Activated CD8-positive, alpha-beta T cell treated with anti-CD3 and anti-CD28 coated beads for 36 hours (primary cell): ENCODE measurements around the gene ST3GAL4. TPM values are rescaled to one million over a fixed set of nuclear protein-coding genes. Genes with fewer than 3 reads are reported as not detected.
A peak's percentile ranks its signal among the peaks of the same experiment; 100 is the strongest.
"Not testable (repeated sequence)": the region's sequence is repeated elsewhere in the genome, so short reads cannot be mapped to it uniquely, and the experiment has no call there.

Source experiments
- ATAC-seq: fragments of 200-7000 bp; cut with Tn5 transposase; one replicate; pipeline ENCODE4 v1.10.0; 2021; ENCODE audit warnings: mild to moderate bottlenecking, moderate library complexity
- CTCF ChIA-PET: fragments of 350-600 bp; sonication (Branson Sonifier 250); formaldehyde crosslinking; loops from one replicate; lab custom pipeline; 2021; ENCODE audit warnings: antibody characterized with exemption; lab: Charles Lee
- POLR2A ChIA-PET: fragments of 350-600 bp; sonication (Branson Sonifier 250); formaldehyde crosslinking; loops from one replicate; lab custom pipeline; 2021; ENCODE audit warnings: antibody characterized with exemption; lab: Charles Lee
- DNase-seq: peaks from one replicate; pipeline ENCODE4 v3.0.0-alpha.2; 2020
- H3K27ac Mint-ChIP-seq: one replicate; pipeline ENCODE4 v1.8.0; 2021; ENCODE audit warnings: mild to moderate bottlenecking, mixed read lengths
- H3K27me3 Mint-ChIP-seq: one replicate; pipeline ENCODE4 v1.8.0; 2021; ENCODE audit warnings: mixed read lengths
- H3K36me3 Mint-ChIP-seq: one replicate; pipeline ENCODE4 v1.8.0; 2021; ENCODE audit warnings: low read depth, mixed read lengths
- H3K4me1 Mint-ChIP-seq: one replicate; pipeline ENCODE4 v1.8.0; 2021; ENCODE audit warnings: low read depth, mixed read lengths
- H3K4me3 Mint-ChIP-seq: one replicate; pipeline ENCODE4 v1.8.0; 2021; ENCODE audit warnings: mild to moderate bottlenecking, moderate library complexity, mixed read lengths
- H3K9me3 Mint-ChIP-seq: one replicate; pipeline ENCODE4 v1.8.0; 2021; ENCODE audit warnings: mixed read lengths
- intact Hi-C: fragments of 100-400 bp; cut with micrococcal nuclease; formaldehyde crosslinking; loops from one replicate; pipeline ENCODE4 v1.10.0; 2022
- total RNA-seq, 2 experiments: library from RNA; stranded (reverse); gene quantifications; one replicate each; pipeline ENCODE4 v1.2.3, GENCODE V29; 2021
- TF ChIP-seq, protein P1 (sequence below): fragments of 200-600 bp; IDR thresholded peaks from one replicate; pipeline ENCODE4 v1.8.0; 2022; ENCODE audit warnings: antibody characterized with exemption, mild to moderate bottlenecking

Gene ST3GAL4
- total RNA-seq, 2 experiments from 2014 or later: 10.7 to 11.7 TPM

DNA sequence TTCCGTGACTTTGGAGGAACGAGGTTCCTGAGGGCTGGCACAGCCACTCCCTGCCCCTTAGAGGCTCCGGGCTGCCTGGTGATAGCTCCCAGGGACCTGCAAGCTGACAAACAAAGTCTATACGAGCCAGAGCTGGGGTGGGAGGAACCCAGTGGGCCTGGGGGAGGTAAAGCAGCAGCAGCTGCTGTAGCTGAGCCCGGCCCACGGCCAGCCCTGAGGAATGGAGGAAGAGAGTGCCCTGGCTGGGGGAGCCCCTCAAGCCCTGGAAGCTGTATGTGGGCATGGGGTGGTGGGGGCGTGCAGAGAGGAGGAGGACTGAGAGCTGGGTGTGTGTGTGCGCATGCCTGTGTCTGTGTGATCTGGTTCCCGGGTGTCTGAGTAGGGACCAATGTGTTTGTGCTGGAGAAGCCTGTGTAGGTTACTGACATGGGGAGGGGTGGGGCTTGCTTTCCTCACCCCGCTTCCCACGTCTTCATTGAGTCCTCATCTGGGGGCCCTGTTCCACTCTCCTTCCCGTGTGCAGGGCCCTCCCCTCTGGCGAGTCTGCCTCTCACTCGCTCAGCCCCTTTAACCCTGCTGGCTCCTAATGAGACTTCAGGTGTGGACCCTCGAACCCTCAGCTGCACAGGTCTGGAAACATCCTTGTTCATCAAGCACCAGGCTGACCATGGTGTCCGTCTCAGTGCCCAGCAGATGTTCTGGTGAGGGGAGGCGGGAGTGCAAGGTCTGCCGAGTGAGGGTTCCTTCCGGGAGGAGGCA, 10.8 kb downstream of the ST3GAL4 start:
- H3K4me1 Mint-ChIP-seq: peaks cover 2% of the 10 kb centered on the region
- intact Hi-C loops: no loop called here
- no peak for DNase-seq
- H3K27ac Mint-ChIP-seq: no peak overlapping the region
- CTCF ChIA-PET: no interaction called here
- no peaks in the 10 kb centered on the region for H3K36me3 Mint-ChIP-seq
- ATAC-seq: no peak
- no peaks in the 10 kb centered on the region for H3K9me3 Mint-ChIP-seq
- H3K27me3 Mint-ChIP-seq: no peaks in the 10 kb centered on the region
- H3K4me3 Mint-ChIP-seq: no peak overlapping the region
- POLR2A ChIA-PET: no interaction called here
- TF ChIP-seq, protein P1, sequence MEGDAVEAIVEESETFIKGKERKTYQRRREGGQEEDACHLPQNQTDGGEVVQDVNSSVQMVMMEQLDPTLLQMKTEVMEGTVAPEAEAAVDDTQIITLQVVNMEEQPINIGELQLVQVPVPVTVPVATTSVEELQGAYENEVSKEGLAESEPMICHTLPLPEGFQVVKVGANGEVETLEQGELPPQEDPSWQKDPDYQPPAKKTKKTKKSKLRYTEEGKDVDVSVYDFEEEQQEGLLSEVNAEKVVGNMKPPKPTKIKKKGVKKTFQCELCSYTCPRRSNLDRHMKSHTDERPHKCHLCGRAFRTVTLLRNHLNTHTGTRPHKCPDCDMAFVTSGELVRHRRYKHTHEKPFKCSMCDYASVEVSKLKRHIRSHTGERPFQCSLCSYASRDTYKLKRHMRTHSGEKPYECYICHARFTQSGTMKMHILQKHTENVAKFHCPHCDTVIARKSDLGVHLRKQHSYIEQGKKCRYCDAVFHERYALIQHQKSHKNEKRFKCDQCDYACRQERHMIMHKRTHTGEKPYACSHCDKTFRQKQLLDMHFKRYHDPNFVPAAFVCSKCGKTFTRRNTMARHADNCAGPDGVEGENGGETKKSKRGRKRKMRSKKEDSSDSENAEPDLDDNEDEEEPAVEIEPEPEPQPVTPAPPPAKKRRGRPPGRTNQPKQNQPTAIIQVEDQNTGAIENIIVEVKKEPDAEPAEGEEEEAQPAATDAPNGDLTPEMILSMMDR: no peak

DNA sequence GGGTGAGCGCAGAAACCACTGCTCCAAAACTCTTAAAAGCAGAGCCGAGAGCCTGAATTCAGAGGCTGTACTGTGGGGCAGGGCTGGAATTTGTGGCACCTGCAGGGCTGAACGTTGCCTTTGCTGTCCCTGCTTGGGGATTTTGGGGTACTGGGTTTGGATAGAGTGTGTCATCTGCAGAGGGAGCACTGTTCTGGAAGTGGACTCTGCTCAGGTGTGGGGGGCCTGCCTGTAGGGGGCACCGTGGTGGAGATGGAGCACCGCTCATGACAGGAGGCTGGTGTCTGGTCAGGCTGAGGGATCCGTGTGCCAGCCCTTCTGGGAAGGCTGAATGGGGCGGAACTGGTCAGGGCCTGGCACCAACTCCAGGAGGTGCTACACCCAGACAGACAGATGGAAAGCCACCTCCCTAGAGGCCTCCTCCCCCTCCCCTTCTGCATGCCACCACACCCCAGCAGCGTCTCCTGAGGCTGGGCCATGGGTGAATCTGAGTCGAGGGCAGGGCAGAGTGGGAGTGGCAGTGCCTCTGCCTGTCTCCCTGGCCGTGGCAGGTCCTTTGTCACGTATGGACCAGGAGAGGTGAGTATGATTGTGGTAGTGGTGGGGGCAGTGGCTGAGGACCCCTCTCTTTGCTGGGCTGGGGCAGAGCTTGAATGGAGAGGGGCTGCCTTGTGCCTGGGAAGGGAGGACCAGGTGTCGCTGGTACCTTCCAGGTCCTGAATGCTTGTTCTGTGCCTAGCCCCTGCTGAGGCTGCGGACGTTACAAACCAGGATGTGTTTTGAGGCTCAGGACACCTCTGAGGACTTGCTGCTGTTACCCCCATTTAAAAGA, 11.6 kb downstream of the ST3GAL4 start:
- H3K9me3 Mint-ChIP-seq, H3K27ac Mint-ChIP-seq, H3K36me3 Mint-ChIP-seq, intact Hi-C loops, H3K4me1 Mint-ChIP-seq, H3K4me3 Mint-ChIP-seq, DNase-seq, POLR2A ChIA-PET, H3K27me3 Mint-ChIP-seq, CTCF ChIA-PET: not testable (repeated sequence)
- ATAC-seq: peak; percentile 37

DNA sequence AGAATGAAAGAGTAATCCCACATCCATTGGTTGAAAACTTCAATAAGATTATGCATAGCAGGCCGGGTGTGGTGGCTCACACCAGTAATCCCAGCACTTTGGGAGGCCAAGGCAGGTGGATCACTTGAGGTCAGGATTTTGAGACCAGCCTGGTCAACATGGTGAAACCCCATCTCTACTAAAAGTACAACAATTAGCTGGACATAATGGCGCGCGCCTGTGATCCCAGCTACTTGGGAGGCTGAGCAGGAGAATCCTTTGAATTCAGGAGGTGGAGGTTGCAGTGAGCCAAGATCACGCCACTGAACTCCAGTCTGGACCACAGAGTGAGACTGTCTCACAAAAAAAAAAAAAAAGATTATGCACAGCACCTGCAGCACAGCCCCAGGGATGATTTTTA, 12.3 kb downstream of the ST3GAL4 start:
- intact Hi-C loops, CTCF ChIA-PET, ATAC-seq, H3K4me3 Mint-ChIP-seq, DNase-seq, H3K27ac Mint-ChIP-seq, H3K4me1 Mint-ChIP-seq, POLR2A ChIA-PET, H3K36me3 Mint-ChIP-seq, H3K27me3 Mint-ChIP-seq, H3K9me3 Mint-ChIP-seq: not testable (repeated sequence)

DNA sequence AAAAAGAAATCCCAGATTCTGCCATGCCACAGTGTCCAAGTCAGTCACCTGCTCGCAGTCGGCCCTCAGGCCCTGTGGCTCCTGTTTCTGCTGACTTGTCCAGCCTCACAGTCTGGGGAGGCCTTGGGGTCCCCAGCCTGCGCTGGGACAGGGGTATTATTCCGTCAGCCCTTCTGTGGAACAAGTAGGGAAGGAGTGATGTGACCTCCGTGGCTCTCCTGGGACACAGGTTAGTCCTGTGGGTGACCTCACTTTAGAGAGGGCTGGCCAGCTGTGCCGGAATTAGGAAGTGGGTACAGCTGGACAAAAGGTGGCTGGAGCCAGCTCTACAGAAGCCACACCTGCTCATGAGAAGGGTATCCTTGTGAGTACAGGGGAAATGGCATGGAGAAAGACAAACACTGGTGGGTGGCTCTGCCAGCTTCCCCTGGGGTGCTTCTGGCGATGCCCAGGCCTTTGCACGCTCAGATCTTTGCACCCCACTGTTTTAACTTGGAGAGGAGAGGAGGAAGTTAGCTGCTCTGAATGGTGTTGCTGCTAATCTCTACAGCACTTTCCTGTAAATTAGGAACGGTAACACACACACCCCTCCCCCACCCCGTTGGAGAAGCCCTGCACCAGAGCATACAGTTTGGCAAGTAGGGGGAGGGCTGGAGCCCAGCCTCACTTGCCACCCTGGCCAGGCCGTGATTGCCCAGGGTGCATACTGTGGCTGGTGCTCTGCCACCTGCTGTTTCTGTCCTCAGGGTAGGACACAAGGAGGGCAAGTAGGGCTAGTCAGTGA, 13.0 kb downstream of the ST3GAL4 start:
- intact Hi-C loops, CTCF ChIA-PET, H3K4me1 Mint-ChIP-seq, ATAC-seq, H3K9me3 Mint-ChIP-seq, H3K36me3 Mint-ChIP-seq, H3K4me3 Mint-ChIP-seq, POLR2A ChIA-PET, H3K27me3 Mint-ChIP-seq, H3K27ac Mint-ChIP-seq, DNase-seq: not testable (repeated sequence)

DNA sequence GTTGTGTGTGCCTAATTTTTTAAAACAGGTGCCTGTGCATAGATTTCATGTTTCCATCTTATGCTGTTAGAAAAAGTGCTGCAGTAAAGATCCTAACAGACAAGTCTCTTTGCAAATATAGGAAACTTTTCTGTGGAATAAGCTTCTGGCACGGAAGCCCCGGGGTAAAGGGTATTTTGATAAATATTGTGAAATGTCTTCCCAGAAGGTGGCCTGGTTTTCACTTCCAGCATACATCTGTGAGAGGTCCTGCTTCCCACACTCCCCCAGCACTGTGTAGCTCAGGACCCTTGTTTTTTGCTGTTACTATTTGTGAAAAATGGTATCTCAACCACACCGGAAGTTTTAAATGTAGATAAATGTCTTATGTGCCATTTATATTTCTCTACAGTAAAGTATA, 14.5 kb downstream of the ST3GAL4 start:
- no peak for DNase-seq
- TF ChIP-seq, protein P1: no peak
- H3K9me3 Mint-ChIP-seq: no peaks in the 10 kb centered on the region
- no peaks in the 10 kb centered on the region for H3K36me3 Mint-ChIP-seq
- ChIA-PET POLR2A (interaction anchor here (0.6 to 1.0 kb wide), 2 partner anchors 14 to 229 kb away, joined by 3 read pairs; partner anchors contain the start of gene ST3GAL4), CTCF (interaction anchor here (1.1 kb wide), 1 partner anchor 111 kb away, joined by 5 read pairs; no protein-coding TSS in a partner anchor)
- intact Hi-C loops: no loop called here
- ATAC-seq: no peak
- H3K27me3 Mint-ChIP-seq: no peaks in the 10 kb centered on the region
- no peak overlapping the region for H3K4me3 Mint-ChIP-seq
- H3K27ac Mint-ChIP-seq: no peak overlapping the region
- peaks cover 2% of the 10 kb centered on the region for H3K4me1 Mint-ChIP-seq

DNA sequence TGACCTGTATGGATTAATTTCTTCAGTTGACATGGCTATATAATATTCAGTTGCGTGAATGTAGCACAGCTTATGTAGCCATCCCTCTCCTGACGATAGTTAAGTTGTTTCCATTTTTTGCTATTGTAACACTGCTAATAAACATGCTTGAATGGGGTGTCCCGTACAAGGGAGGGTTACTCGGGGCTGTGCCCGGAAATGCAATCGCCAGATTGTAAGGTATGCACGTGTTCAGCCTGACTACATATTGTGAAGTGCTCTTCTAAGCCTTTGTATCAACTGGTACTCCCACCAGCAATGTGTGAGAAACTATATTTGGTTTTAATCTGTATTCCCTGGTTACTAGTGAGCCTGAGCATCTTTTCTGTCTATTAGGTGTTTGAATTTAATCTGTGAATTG, 16.1 kb downstream of the ST3GAL4 start:
- ChIA-PET POLR2A (no interaction called here), CTCF (no interaction called here)
- Mint-ChIP-seq H3K9me3 (no peaks in the 10 kb centered on the region), H3K4me3 (no peak overlapping the region), H3K27ac (no peak overlapping the region), H3K27me3 (no peaks in the 10 kb centered on the region), H3K4me1 (peaks cover 2% of the 10 kb centered on the region), H3K36me3 (no peaks in the 10 kb centered on the region)
- ATAC-seq (no peak), DNase-seq (no peak)
- intact Hi-C loops: no loop called here
- TF ChIP-seq, protein P1: no peak

DNA sequence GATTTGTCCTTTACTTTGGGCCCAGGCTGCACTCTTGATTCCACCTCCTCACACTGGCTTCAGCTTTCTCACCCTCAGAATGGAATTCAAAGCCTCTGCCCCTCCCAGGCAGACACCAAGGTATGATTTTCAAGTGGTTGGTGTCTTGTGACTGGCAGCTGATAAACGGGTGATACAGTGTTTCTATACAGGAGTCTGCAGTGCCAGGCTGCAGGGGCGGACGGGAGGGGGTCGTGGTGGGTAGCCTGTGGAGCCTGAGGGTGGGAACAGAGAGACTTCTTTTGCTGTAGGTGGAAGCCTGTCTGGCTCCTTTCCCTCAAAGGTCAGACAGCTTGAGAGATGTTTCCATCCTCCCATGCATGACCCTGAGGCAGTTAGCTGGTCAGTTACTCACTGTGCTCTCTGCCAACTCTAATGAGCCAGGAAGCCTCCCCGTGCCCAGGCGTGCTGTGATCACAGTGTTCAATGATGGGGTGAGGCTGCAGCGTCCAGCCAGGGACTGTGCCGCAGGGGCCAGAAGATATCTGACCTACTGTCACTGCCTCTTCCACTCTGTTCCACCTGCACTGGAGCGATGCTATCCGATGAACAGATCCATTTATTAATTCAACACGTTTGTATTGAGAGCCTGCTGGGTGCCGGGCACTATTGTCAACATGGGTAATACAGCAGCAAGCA, 18.0 kb downstream of the ST3GAL4 start:
- H3K4me3 Mint-ChIP-seq, H3K9me3 Mint-ChIP-seq, H3K36me3 Mint-ChIP-seq, DNase-seq, H3K4me1 Mint-ChIP-seq, CTCF ChIA-PET, H3K27ac Mint-ChIP-seq, POLR2A ChIA-PET, intact Hi-C loops, H3K27me3 Mint-ChIP-seq, ATAC-seq: not testable (repeated sequence)

DNA sequence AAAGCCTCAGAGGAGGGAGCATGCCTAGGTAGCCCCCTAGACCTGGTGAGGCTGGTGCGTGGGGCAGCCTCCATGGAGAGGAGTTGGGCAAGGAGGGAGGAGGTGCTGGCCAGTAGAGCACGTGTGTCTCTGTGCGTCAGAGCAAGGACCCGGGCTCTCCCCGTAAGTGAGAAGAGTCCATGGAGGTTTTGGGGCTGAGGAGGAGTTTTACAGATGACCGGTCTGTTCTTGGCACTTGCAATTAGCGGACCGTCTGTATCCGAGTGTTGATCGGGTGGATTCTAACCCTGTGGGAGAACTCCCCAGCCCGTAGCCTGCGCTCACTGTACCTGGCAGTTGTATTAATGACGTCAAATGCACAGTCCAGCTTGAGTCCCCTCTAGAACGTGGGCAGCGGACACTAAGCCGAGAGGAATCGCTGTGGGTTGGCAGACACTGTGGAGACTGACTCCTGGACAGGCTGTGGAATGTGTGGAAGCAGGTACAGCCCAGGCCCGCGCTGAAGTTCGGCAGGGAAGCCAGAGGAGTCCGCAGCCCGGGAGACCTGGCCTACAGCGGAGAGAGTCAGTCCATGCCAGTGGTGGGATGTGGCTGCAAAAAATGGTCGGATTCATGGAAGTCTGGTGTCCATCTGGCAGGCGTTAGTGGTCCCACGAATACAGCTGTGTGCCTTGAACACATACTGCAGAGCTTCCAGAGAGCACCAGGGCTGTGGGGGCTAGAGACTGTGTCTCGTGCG, 19.2 kb downstream of the ST3GAL4 start:
- ATAC-seq, CTCF ChIA-PET, H3K9me3 Mint-ChIP-seq, DNase-seq, H3K27me3 Mint-ChIP-seq, H3K27ac Mint-ChIP-seq, H3K36me3 Mint-ChIP-seq, H3K4me3 Mint-ChIP-seq, intact Hi-C loops, H3K4me1 Mint-ChIP-seq, POLR2A ChIA-PET: not testable (repeated sequence)
